PC-3 (cell line): ENCODE measurements around the gene USP12.

Experiments
- EZH2phosphoT487 ChIP-seq: fragments of 300-600 bp; sonication (generic); IDR thresholded peaks from 2 replicates; pipeline ENCODE4 v1.6.1; 2018; ENCODE audit warnings: mild to moderate bottlenecking, antibody characterized with exemption, low read length, borderline replicate concordance
- TF ChIP-seq, protein P1 (sequence below): fragments of 300-600 bp; sonication (generic); conservative IDR thresholded peaks from 2 replicates; pipeline ENCODE4 v1.5.1; 2017; ENCODE audit warnings: antibody characterized with exemption, low read depth, mild to moderate bottlenecking, low read length

DNA sequence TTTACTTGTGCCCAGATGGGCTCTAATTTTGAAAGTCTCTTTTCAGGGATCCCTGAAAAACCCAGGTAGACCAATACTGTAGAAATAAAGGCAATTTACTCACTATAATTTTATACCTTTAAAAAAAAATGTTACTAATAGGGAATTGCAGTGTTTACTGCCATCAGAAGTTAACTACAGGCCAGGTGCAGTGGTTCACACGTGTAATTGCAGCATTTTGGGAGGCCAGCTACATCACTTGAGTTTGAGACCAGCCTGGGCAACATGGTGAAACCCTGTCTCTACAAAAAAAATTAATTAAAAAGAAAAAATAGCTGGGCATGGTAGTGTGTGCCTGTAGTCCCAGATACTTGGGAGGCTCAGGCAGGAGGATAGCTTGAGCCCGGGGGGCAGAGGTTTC, 10.2 kb downstream of the USP12 start:
- TF ChIP-seq, protein P1, sequence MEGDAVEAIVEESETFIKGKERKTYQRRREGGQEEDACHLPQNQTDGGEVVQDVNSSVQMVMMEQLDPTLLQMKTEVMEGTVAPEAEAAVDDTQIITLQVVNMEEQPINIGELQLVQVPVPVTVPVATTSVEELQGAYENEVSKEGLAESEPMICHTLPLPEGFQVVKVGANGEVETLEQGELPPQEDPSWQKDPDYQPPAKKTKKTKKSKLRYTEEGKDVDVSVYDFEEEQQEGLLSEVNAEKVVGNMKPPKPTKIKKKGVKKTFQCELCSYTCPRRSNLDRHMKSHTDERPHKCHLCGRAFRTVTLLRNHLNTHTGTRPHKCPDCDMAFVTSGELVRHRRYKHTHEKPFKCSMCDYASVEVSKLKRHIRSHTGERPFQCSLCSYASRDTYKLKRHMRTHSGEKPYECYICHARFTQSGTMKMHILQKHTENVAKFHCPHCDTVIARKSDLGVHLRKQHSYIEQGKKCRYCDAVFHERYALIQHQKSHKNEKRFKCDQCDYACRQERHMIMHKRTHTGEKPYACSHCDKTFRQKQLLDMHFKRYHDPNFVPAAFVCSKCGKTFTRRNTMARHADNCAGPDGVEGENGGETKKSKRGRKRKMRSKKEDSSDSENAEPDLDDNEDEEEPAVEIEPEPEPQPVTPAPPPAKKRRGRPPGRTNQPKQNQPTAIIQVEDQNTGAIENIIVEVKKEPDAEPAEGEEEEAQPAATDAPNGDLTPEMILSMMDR, result no peak
- TF ChIP-seq EZH2phosphoT487, result no peak
